Inflammatory macrophage treated with lipopolysaccharide for 4 hours (primary cell): ENCODE measurements around the gene FAF1.

ENCODE experiments used
- DNase-seq: peaks from one replicate; pipeline ENCODE4 v3.0.0-alpha.2; 2020

Gene FAF1

GRCh38 chr1:50977575-50978143 is 17.6 kb upstream of the FAF1 start:
- no peak for DNase-seq

GRCh38 chr1:50976890-50977574 is 17.0 kb upstream of the FAF1 start:
- DNase-seq = peak; percentile 45

DNA sequence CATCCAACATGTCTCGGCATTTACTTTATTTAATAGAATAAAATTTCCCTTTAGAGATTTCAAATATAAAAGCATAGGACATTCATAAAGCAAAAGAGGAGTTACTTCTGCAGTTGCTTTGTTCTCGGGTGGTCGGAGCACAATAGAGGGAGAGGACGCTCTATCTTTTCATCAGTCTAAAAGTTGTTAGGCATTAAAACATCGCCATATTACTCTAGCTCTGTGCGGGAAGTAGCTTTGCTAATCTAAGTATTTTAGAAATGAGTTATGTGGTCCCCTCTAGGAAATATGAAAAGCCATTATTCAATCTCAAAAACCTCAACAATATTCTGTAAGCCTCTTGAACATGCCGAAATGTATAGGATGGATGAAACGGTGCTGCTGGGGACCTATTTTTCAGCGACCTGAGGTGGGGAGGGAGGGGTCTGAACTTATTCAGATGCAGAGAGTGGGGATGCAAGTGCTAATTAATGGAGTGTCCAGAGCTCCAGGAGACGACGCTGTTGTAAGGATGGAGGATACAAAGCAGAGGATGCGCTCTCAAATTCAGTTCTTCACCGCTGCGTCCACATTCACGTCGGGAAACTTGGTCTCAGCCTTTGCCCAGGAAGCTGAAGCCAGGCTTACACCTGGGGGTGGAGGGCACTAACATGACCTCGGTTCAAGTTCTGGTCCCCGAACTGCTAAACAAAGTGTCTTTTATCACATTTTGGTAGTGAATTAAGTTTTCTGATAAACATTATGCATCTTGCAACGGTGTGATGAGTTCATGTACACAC is 16.2 kb upstream of the FAF1 start:
- DNase-seq = no peak

DNA sequence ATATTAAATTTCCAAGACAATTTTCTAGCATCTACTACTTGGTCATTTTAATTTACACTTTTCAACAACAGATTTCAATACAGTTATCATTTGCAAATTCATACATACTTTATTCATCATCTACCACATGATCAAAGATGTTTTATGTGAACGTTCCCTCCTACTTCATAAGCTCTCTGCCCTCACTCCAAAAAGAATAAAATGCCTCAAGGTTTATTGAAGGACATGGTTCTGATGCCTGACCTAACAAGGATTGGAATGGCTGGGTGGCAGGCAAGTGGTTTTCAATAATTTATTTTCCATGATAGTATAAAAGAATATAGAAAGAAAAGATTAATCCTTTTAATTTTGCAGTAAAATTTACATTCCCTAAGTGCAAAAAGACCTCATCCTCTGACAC is 15.4 kb upstream of the FAF1 start:
- no peak for DNase-seq

GRCh38 chr1:50974618-50974935 is 14.5 kb upstream of the FAF1 start:
- DNase-seq = no peak

DNA sequence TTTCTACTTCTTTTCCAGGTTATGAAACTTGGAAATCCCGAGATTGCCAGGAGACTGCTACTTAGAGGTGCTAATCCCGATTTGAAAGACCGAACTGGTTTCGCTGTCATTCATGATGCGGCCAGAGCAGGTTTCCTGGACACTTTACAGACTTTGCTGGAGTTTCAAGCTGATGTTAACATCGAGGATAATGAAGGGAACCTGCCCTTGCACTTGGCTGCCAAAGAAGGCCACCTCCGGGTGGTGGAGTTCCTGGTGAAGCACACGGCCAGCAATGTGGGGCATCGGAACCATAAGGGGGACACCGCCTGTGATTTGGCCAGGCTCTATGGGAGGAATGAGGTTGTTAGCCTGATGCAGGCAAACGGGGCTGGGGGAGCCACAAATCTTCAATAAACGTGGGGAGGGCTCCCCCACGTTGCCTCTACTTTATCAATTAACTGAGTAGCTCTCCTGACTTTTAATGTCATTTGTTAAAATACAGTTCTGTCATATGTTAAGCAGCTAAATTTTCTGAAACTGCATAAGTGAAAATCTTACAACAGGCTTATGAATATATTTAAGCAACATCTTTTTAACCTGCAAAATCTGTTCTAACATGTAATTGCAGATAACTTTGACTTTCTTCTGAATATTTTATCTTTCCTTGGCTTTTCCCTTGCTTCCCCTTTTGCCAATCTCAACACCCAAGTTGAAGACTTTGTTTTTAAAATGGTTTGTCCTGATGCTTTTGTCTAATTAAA is 14.0 kb upstream of the FAF1 start:
- DNase-seq = no peak

- DNase-seq = no peak
These were observed 13.2 kb upstream of the FAF1 start for GRCh38 chr1:50973255-50973654.

DNA sequence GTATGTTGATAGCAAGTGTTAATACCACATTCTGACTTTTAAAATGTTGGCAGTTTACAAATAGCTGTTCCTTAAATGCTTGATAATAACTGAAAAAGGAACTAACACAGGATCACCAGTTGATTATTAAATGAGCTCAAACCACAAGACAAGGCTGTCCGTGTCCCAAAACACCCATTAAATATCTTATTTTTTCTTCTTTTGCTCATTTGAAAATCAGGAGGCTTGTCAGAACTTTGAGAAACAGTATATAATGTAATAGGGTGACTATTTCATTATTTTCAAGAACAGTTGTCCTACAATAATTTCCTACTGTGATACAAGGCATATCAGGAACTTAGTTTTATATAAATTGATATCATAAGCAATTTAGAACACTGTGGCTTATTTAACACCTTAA is 12.7 kb upstream of the FAF1 start:
- DNase-seq = peak; percentile 19

- DNase-seq = no peak
These were observed 11.8 kb upstream of the FAF1 start for GRCh38 chr1:50971748-50972305.

GRCh38 chr1:50970931-50971582 is 11.0 kb upstream of the FAF1 start:
- no peak for DNase-seq

DNA sequence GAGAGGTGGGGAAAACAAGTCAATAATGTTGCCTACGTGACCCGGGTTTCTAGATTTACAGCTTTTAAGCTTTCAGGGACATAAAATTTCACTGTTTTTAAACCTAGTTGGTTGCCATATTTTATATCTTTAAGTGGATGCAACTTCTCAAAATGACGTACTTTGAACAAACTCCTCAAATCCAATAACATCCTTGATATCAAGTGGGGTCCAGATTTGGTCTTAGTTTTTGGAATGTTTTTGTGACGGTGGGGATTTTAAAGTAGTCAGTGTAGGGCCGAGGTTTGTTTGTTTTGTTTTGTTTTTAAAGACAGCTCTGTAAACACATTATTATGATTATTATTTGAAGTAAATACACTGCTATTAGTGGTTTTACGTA is 10.4 kb upstream of the FAF1 start:
- no peak for DNase-seq

DNA sequence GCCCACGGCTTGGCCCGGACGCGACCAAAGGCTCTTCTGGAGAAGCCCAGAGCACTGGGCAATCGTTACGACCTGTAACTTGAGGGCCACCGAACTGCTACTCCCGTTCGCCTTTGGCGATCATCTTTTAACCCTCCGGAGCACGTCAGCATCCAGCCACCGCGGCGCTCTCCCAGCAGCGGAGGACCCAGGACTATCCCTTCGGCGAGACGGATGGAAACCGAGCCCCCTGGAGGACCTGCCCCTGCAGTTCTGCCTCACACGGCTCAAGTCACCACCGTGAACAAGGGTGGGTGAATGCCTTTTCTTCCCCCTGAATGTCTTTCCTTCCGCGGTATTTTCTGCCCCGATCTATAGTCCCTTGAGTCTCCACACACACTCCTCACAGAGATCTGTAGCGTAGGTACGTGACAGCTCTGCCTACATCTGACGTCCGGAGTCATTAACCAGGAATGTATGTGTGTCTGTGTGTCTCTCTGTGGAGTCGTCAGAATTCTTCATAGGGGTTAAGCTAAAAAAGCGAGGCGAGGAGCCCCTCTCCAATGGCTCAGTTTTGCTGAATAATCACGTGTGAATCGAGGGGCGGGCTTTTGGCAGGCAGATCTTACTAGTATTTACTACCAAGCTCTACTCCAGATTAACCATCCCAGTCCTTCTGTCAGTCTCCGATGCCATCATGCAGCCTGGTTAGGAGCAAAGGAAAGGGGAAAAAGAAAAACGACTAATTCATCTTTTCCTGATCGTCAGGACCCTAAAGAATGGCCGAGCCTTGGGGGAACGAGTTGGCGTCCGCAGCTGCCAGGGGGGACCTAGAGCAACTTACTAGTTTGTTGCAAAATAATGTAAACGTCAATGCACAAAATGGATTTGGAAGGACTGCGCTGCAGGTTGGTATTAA is 9.8 kb upstream of the FAF1 start, which contains the start of gene CDKN2C:
TSS of gene CDKN2C (plus strand) at position 635 of the 898 bp plus-strand sequence. CDS start at position 759, 124 bp downstream.
- peak; percentile 43 for DNase-seq

GRCh38 chr1:50968821-50969610 is 8.9 kb upstream of the FAF1 start:
- peak; percentile 45 for DNase-seq

DNA sequence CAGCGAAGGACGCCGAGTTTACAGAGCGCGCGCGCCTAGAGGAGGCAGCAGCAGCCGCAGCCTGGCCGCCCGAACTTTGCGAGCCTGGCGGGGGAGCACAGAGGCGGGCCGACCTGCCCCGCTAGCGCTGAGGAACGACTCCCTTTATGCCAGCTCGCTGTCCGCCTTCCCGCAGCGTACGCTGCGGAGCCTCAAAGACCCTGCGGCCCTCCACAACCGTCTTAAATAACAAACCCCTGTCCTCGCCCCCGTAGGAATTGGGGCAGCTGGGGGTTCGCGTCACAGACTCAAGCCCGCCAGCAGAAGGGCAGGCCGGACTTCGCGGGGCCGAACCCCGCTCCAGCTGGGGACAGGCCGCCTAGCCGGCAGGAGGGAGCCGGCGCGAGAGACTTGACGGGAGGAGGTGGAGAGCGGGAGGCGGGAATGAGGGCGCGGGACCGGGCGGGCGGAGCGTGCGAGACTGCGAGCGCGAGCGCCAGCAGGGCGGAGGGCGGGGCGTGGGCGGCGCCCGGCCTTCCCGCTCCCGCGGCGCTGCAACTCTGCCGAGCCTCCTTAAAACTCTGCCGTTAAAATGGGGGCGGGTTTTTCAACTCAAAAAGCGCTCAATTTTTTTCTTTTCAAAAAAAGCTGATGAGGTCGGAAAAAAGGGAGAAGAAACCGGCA is 8.2 kb upstream of the FAF1 start:
- DNase-seq = peak; percentile 87

GRCh38 chr1:50967416-50968157 is 7.5 kb upstream of the FAF1 start:
- peak; percentile 38 for DNase-seq

DNA sequence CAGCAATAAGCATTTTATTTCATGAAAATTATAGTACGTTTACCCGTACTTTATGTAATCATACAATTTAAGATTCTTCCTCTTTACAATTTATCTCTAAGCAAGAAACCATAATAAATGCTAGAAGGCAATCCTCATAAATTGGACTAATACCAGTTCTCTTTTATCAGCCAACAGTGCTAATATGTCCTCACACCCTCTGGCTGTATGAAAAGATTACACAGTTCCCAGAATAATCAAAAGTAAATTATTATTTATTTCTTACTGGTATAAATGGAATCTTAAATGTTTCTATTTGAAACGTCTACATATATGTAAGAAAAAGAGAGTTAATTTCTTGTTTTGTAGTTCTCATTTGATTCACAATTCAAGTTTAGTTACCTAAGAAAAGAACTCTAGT is 6.9 kb upstream of the FAF1 start:
- no peak for DNase-seq

GRCh38 chr1:50964863-50965262 is 4.8 kb upstream of the FAF1 start:
- no peak for DNase-seq

- DNase-seq = peak; percentile 13
These were observed 659 bp downstream of the FAF1 start for GRCh38 chr1:50959303-50959912.

GRCh38 chr1:50955116-50955515 is 5.0 kb downstream of the FAF1 start:
- no peak for DNase-seq
